GM21447 (cell line): ENCODE measurements around the gene LRRN4.

ENCODE experiments used
- ATAC-seq: cut with Tn5 transposase; IDR thresholded peaks from one replicate; pipeline ENCODE4 v1.9.1; 2021; ENCODE audit not compliant: unreplicated experiment

The LRRN4 gene

GRCh38 chr20:6053776-6054688 lies at the start of gene LRRN4:
LRRN4 (minus strand) TSS chr20:6054060; CDS start chr20:6052799, 1,261 bp downstream.
- ATAC-seq: no peak

GRCh38 chr20:6103301-6103700 lies 49.4 kb upstream of the LRRN4 start:
- ATAC-seq: no peak

DNA sequence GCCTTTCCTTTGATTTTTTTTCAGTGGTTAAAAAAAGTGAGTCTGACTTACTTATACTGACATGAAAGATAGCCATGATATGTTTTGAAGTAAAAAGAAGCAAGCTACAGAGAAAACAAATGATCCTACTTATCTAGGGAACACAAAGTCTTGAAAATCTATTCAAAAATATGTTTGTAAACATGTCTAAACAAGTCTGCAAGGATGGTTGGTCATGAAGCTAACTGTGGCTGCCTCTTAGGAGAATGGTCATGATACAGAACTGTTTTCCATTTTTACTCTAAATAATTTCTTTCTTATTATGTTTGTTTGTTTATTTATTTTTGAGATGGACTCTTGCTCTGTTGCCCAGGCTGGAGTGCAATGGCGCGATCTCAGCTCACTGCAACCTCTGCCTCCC lies 47.5 kb upstream of the LRRN4 start:
- no peak for ATAC-seq

- ATAC-seq: no peak
Measured at GRCh38 chr20:6100246-6100645, 46.4 kb upstream of the LRRN4 start.

DNA sequence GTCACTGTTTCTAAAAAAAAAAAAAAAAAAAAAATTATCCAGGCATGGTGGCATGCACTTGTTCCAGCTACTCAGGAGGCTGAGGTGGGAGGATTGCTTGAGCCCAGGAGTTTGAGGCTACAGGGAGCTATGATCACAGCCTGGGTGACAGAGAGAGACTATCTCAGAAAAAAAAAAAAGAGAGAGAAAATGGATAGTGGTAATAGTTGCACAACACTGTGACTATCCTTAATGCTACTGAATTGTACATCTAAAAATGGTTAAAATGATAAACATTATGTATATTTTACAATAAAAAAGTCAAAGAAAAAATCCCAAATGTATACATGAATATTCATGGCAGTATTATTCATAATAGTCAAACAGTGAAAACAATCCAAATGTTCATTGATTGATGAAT lies 46.0 kb upstream of the LRRN4 start:
- ATAC-seq: no peak

GRCh38 chr20:6095409-6095808 lies 41.5 kb upstream of the LRRN4 start:
- no peak for ATAC-seq

- no peak for ATAC-seq
Measured at GRCh38 chr20:6094565-6094964, 40.7 kb upstream of the LRRN4 start.

GRCh38 chr20:6094063-6094462 lies 40.2 kb upstream of the LRRN4 start:
- no peak for ATAC-seq

GRCh38 chr20:6091661-6092060 lies 37.8 kb upstream of the LRRN4 start:
- ATAC-seq: no peak

DNA sequence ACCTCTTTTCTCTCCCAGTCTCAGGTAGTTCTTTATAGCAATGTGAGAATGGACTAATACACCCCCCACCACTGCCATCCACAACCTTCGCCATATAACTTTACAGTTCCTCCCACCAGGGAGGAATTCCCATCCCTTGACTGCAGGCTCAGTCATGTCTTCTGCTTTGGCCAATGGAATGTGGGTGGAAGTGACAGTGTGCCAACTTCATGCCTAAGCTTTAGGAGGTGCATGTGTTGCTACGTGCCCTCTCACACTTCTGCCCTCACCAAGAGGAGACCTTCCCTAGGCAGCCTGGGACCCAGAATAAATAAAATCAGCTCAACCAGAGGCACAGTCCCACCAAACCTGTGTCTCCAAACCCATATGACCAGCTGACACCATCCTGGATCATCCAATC lies 33.0 kb upstream of the LRRN4 start:
- ATAC-seq: no peak

DNA sequence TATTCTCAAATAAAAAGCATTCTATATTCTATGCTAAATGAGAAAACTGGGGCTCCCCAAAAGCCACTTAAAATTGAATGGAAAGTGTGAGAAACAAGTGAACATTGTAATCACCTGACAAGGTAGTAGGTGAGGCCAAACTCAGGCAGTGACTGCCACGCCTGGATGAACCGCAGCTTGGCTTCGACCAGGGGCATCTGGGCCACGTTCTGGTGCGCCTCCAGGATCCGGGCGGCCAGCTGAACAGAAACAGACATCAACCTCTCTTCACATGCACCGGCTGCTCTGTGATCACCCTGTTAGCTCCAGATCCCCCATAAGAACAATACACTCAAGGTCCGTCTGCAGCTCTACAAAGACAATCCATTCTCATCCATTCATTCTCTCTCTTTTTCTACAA lies 30.1 kb upstream of the LRRN4 start:
- no peak for ATAC-seq

- no peak for ATAC-seq
Measured at GRCh38 chr20:6081236-6081635, 27.4 kb upstream of the LRRN4 start.

GRCh38 chr20:6079016-6079415 lies 25.2 kb upstream of the LRRN4 start:
- no peak for ATAC-seq

- no peak for ATAC-seq
Measured at GRCh38 chr20:6075428-6076219, 21.8 kb upstream of the LRRN4 start.

- ATAC-seq: no peak
Measured at GRCh38 chr20:6074784-6075183, 20.9 kb upstream of the LRRN4 start.

- no peak for ATAC-seq
Measured at GRCh38 chr20:6074145-6074561, 20.3 kb upstream of the LRRN4 start.

DNA sequence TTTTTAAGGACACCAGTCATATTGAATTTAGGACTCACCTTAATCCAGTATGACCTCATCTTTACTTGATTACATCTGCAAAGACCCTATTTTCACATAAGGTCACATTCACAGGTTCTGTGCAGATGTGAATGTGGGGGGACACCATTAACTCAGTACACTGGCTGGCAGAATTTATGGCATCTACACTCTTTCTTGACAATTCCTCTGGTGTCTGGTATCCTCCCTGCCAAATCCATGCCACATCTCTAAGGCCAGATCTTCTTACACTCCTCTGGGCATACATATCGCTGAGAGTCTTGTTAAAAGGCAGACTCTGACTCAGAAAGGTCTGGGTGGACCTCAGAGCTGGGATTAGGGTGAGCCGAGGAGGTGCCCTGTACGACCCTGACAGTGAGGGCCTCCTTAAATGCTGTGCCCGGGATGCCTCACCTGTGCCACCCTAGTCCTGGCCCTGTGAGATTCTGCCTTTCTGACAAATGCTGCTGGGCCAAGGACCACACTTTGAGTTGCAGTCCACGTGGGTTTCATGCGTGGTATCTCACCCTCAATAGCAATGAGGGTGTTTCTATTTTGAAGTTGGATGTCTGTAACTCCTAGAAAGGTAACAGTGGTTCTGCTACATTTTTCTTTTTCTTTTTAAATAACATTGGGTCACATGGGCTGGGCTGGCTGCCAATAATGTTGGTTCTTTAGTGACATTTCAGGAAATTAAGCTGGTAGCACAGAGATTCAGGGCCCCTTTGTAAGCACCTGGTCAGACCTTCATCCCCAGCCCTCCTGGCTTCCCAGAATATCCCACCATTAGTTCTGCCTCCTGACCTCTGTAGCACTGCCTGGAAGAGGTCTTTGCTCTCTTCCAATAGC lies 17.2 kb upstream of the LRRN4 start:
- ATAC-seq: no peak

DNA sequence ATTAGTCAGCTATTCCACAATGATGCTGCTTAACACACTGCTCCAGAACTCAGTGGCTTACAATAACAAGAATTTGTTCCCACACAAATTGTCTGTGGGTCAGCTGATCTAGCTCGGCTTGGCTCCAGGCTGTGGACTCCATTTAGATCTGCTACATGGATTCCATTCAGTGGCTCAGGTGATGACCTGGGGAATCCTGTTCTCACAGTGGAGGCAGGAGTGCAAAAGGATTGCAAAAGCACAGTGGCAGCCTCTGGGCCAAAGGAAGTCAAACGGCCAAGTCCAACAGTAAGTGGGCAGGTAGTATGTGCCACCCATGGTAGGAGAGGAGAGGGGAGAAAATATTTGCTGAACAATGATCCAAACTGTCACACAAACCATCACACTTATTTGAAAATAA lies 15.8 kb upstream of the LRRN4 start:
- no peak for ATAC-seq

GRCh38 chr20:6067763-6068318 lies 14.0 kb upstream of the LRRN4 start:
- no peak for ATAC-seq

DNA sequence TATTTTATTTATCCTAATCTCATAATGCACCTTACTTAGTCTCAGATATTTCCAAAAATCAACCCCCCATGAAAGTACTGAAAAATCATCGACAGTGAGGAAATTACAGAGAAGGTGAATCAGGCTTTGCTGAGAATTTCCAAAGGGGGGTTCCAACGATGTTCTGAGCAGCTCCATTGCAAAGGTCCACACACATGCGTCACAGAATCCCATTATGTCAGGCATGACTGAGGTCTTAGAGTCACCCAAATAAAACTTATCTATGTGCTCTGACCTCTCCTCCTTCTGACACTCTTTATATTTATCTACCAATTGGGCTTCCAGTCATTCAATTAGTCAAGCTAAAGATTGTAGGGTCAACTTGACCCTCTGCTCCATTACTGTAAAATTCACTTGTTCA lies 12.7 kb upstream of the LRRN4 start:
- no peak for ATAC-seq

- ATAC-seq: no peak
Measured at GRCh38 chr20:6061544-6061943, 7.7 kb upstream of the LRRN4 start.
